ENCODE measurements around the gene ELOVL6. TPM values are rescaled to one million over a fixed set of nuclear protein-coding genes. Genes with fewer than 3 reads are reported as not detected.

ELOVL6 gene
- total RNA-seq, 1 experiment from 2014 or later = 2.2 TPM

- POLR2A ChIA-PET (ENCODE audit: unreplicated experiment) = no interaction called here
Measured at GRCh38 chr4:110096405-110096804, 102.0 kb downstream of the ELOVL6 start.

DNA sequence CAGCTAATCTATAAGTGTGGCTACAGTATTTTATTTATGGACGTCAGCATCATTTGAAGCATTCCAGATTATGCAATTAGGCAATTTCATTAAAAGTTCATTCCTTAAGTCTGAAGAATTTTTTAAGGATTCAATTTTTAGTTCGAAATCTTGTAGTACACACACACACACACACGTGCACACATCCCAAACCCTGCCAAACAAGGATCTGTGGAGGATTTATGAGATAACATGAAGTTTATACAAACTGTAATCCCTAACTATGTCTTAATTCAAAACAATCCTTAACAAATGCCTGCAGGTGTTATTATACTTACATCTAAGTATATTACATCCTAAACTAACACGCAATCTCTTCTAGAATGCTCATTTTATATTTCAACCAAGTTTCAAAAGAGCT lies 105.8 kb downstream of the ELOVL6 start:
- BruUV-seq (replicated peaks) = no TSS peak
- no peaks in the 10 kb centered on the region for H3K36me3 ChIP-seq (ENCODE audit: low read depth, low read length)
- no peak overlapping the region for H3K9ac ChIP-seq (ENCODE audit: low read length)
- H3K79me2 ChIP-seq (ENCODE audit: low read length) = no peaks in the 10 kb centered on the region
- ChIA-PET POLR2A (ENCODE audit: unreplicated experiment) (no interaction called here), CTCF (no interaction called here)
- intact Hi-C loops (cut with micrococcal nuclease) = loop anchor here (5.0 kb wide), 1 partner anchor 105 kb away; the partner anchor contains the start of gene ELOVL6
- H3K27me3 ChIP-seq (ENCODE audit: low read length) = no peaks in the 10 kb centered on the region
- H3F3A ChIP-seq (ENCODE audit: low read length, unreplicated experiment) = no peaks in the 10 kb centered on the region
- H2AFZ ChIP-seq (ENCODE audit: low read length) = no peak overlapping the region
- no peaks in the 10 kb centered on the region for H3K9me3 ChIP-seq (ENCODE audit: low read length)
- DNase-seq (no peak), ATAC-seq (no peak)
- TF ChIP-seq EZH2phosphoT487 (IDR thresholded peaks at IDR 0.05; ENCODE audit: borderline replicate concordance, low read length) (no peak), CTCF (conservative IDR thresholded peaks at IDR 0.05; ENCODE audit: low read depth, low read length) (no peak), EZH2 (IDR thresholded peaks at IDR 0.05; ENCODE audit: low read length, unreplicated experiment) (no peak)
- no peaks in the 10 kb centered on the region for H4K20me1 ChIP-seq (ENCODE audit: low read length)
- H3K4me2 ChIP-seq (ENCODE audit: low read length) = no peak overlapping the region
- H3K9me2 ChIP-seq (replicated peaks; ENCODE audit: low read length) = no peaks in the 10 kb centered on the region
- peaks cover 50% of the 10 kb centered on the region for H3K4me1 ChIP-seq (ENCODE audit: insufficient read depth, low read length)
- no peak overlapping the region for H3K4me3 ChIP-seq (ENCODE audit: low read length)
- H3K27ac ChIP-seq (ENCODE audit: low read length) = no peak overlapping the region

More at GRCh38 chr4:110096405-110096804, 102.0 kb downstream of the ELOVL6 start:
- Histone ChIP-seq H3K79me2 (ENCODE audit: low read length) (no peaks in the 10 kb centered on the region), H3K27ac (ENCODE audit: low read length) (no peak overlapping the region), H3K4me1 (ENCODE audit: insufficient read depth, low read length) (peaks cover 18% of the 10 kb centered on the region), H3F3A (ENCODE audit: low read length, unreplicated experiment) (no peaks in the 10 kb centered on the region), H4K20me1 (ENCODE audit: low read length) (no peaks in the 10 kb centered on the region), H3K4me3 (ENCODE audit: low read length) (no peak overlapping the region), H3K4me2 (ENCODE audit: low read length) (no peak overlapping the region), H3K9me3 (ENCODE audit: low read length) (no peaks in the 10 kb centered on the region), H3K9ac (ENCODE audit: low read length) (no peak overlapping the region), H3K9me2 (replicated peaks; ENCODE audit: low read length) (no peaks in the 10 kb centered on the region), H2AFZ (ENCODE audit: low read length) (no peak overlapping the region), H3K36me3 (ENCODE audit: low read depth, low read length) (no peaks in the 10 kb centered on the region), H3K27me3 (ENCODE audit: low read length) (no peaks in the 10 kb centered on the region)
- DNase-seq (no peak), ATAC-seq (no peak)
- no TSS peak for BruUV-seq (replicated peaks)
- CTCF ChIA-PET = interaction anchor here (0.5 kb wide), 1 partner anchor 281 kb away, joined by 3 read pairs; no protein-coding TSS in a partner anchor
- intact Hi-C loops (cut with micrococcal nuclease) = no loop called here
- TF ChIP-seq EZH2phosphoT487 (IDR thresholded peaks at IDR 0.05; ENCODE audit: borderline replicate concordance, low read length) (no peak), CTCF (conservative IDR thresholded peaks at IDR 0.05; ENCODE audit: low read depth, low read length) (no peak)

GRCh38 chr4:110091434-110092140 lies 106.8 kb downstream of the ELOVL6 start:
- peak overlapping the region; percentile 43 for H2AFZ ChIP-seq (ENCODE audit: low read length)
- CTCF ChIA-PET = interaction anchor here (0.7 kb wide), 1 partner anchor 93 kb away, joined by 3 read pairs; no protein-coding TSS in a partner anchor
- H3K4me1 ChIP-seq (ENCODE audit: insufficient read depth, low read length) = peaks cover 61% of the 10 kb centered on the region
- H3K27ac ChIP-seq (ENCODE audit: low read length) = peak overlapping the region; percentile 77
- POLR2A ChIA-PET (ENCODE audit: unreplicated experiment) = interaction anchor here (0.6 kb wide), 1 partner anchor 229 kb away, joined by 3 read pairs; no protein-coding TSS in a partner anchor
- H3K9me3 ChIP-seq (ENCODE audit: low read length) = no peaks in the 10 kb centered on the region
- TF ChIP-seq CTCF (conservative IDR thresholded peaks at IDR 0.05; ENCODE audit: low read depth, low read length) (no peak), EZH2 (IDR thresholded peaks at IDR 0.05; ENCODE audit: low read length, unreplicated experiment) (no peak), EZH2phosphoT487 (IDR thresholded peaks at IDR 0.05; ENCODE audit: borderline replicate concordance, low read length) (no peak)
- peak overlapping the region; percentile 29; the same call in 1 of the 2 replicates for H3K9ac ChIP-seq (ENCODE audit: low read length)
- DNase-seq (peak; percentile 90), ATAC-seq (peak; percentile 84)
- intact Hi-C loops (cut with micrococcal nuclease) = loop anchor here (5.0 kb wide), 1 partner anchor 106 kb away; the partner anchor contains the start of gene ELOVL6
- H3F3A ChIP-seq (ENCODE audit: low read length, unreplicated experiment) = no peaks in the 10 kb centered on the region
- no peaks in the 10 kb centered on the region for H3K79me2 ChIP-seq (ENCODE audit: low read length)
- H3K4me3 ChIP-seq (ENCODE audit: low read length) = peak overlapping the region; percentile 28; the same call in 1 of the 2 replicates
- no peaks in the 10 kb centered on the region for H3K27me3 ChIP-seq (ENCODE audit: low read length)
- BruUV-seq (replicated peaks) = no TSS peak
- H3K9me2 ChIP-seq (replicated peaks; ENCODE audit: low read length) = no peaks in the 10 kb centered on the region
- H3K4me2 ChIP-seq (ENCODE audit: low read length) = peak overlapping the region; percentile 75
- H3K36me3 ChIP-seq (ENCODE audit: low read depth, low read length) = no peaks in the 10 kb centered on the region
- no peaks in the 10 kb centered on the region for H4K20me1 ChIP-seq (ENCODE audit: low read length)
